Measurements from ENCODE around the gene MUC5AC. TPM values are rescaled to one million over a fixed set of nuclear protein-coding genes. Genes with fewer than 3 reads are reported as not detected.

Gene MUC5AC
- total RNA-seq, 5 donors from 2014 or later (not counting 1 experiment from before 2014, with no cell fraction given), result 0.03 TPM; not detected in 2

- Histone ChIP-seq H3K27ac (ENCODE audit: low read length) (no peak overlapping the region), H3K27me3 (replicated peaks in 1 of 2; ENCODE audit: control insufficient read depth in 2 of 2, extremely low read depth in 1 of 2, insufficient read depth in 2 of 2, low read length in 1 of 2) (peaks cover 0 to 39% of the 10 kb centered on the region in 2 experiments), H3K36me3 (ENCODE audit: control insufficient read depth in 2 of 2, extremely low read depth in 1 of 2, insufficient read depth in 1 of 2, low read length in 1 of 2) (no peaks in the 10 kb centered on the region), H3K9me3 (no peaks in the 10 kb centered on the region), H3K4me1 (ENCODE audit: control insufficient read depth in 1 of 2, extremely low read depth in 1 of 2, insufficient read depth in 2 of 2, low read length in 2 of 2) (peaks cover 0 to 8% of the 10 kb centered on the region in 2 experiments), H3K4me3 (ENCODE audit: control insufficient read depth in 1 of 2, extremely low read depth in 1 of 2, low read length in 1 of 2) (no peak overlapping the region)
- peaks cover 0 to 13% of the 10 kb centered on the region in 2 donors for H3K27me3 Mint-ChIP-seq
- no peak overlapping the region for H3K27ac Mint-ChIP-seq
- peaks cover 2 to 9% (median 5%) of the 10 kb centered on the region in 3 donors for H3K9me3 Mint-ChIP-seq
- no peak overlapping the region for H3K4me3 Mint-ChIP-seq
- 87% methylated on average over 6 of the region's 8 CpGs for WGBS (ENCODE audit: insufficient coverage)
- ChIA-PET POLR2A (no interaction called here), CTCF (no interaction called here)
- ATAC-seq (replicated peaks in 1 of 4) (no peak), DNase-seq (no peak)
- H3K4me1 Mint-ChIP-seq, result peaks cover 0 to 3% (median 2%) of the 10 kb centered on the region in 3 donors
- no peaks in the 10 kb centered on the region for H3K36me3 Mint-ChIP-seq
Measured at GRCh38 chr11:1148752-1149180, 9.0 kb upstream of the MUC5AC start.

GRCh38 chr11:1149545-1149944, 8.2 kb upstream of the MUC5AC start:
- peaks cover 0 to 44% of the 10 kb centered on the region in 2 experiments for H3K27me3 ChIP-seq (replicated peaks in 1 of 2; ENCODE audit: control insufficient read depth in 2 of 2, extremely low read depth in 1 of 2, insufficient read depth in 2 of 2, low read length in 1 of 2)
- Mint-ChIP-seq H3K4me3 (no peak overlapping the region), H3K27me3 (peaks cover 0 to 13% of the 10 kb centered on the region in 2 donors), H3K27ac (no peak overlapping the region), H3K4me1 (peaks cover 0 to 3% (median 2%) of the 10 kb centered on the region in 3 donors), H3K36me3 (no peaks in the 10 kb centered on the region), H3K9me3 (peaks cover 0 to 5% (median 0%) of the 10 kb centered on the region in 3 donors)
- CTCF ChIA-PET, result no interaction called here
- H3K36me3 ChIP-seq (ENCODE audit: control insufficient read depth in 2 of 2, extremely low read depth in 1 of 2, insufficient read depth in 1 of 2, low read length in 1 of 2), result no peaks in the 10 kb centered on the region
- 84% methylated on average over 16 of the region's 16 CpGs for WGBS (ENCODE audit: insufficient coverage)
- DNase-seq (no peak), ATAC-seq (replicated peaks in 1 of 4) (no peak)
- no peak overlapping the region for H3K27ac ChIP-seq (ENCODE audit: low read length)
- POLR2A ChIA-PET, result no interaction called here
- peaks cover 0 to 8% of the 10 kb centered on the region in 2 experiments for H3K4me1 ChIP-seq (ENCODE audit: control insufficient read depth in 1 of 2, extremely low read depth in 1 of 2, insufficient read depth in 2 of 2, low read length in 2 of 2)
- no peak overlapping the region for H3K4me3 ChIP-seq (ENCODE audit: control insufficient read depth in 1 of 2, extremely low read depth in 1 of 2, low read length in 1 of 2)
- no peaks in the 10 kb centered on the region for H3K9me3 ChIP-seq

- WGBS (ENCODE audit: insufficient coverage), result 92% methylated on average over 8 of the region's 10 CpGs
- Histone ChIP-seq H3K27ac (ENCODE audit: low read length) (no peak overlapping the region), H3K36me3 (ENCODE audit: control insufficient read depth in 2 of 2, extremely low read depth in 1 of 2, insufficient read depth in 1 of 2, low read length in 1 of 2) (no peaks in the 10 kb centered on the region), H3K4me3 (ENCODE audit: control insufficient read depth in 1 of 2, extremely low read depth in 1 of 2, low read length in 1 of 2) (no peak overlapping the region), H3K27me3 (replicated peaks in 1 of 2; ENCODE audit: control insufficient read depth in 2 of 2, extremely low read depth in 1 of 2, insufficient read depth in 2 of 2, low read length in 1 of 2) (peaks cover 0 to 44% of the 10 kb centered on the region in 2 experiments), H3K9me3 (no peaks in the 10 kb centered on the region), H3K4me1 (ENCODE audit: control insufficient read depth in 1 of 2, extremely low read depth in 1 of 2, insufficient read depth in 2 of 2, low read length in 2 of 2) (peaks cover 0 to 8% of the 10 kb centered on the region in 2 experiments)
- Mint-ChIP-seq H3K9me3 (no peaks in the 10 kb centered on the region), H3K27ac (no peak overlapping the region), H3K4me3 (no peak overlapping the region), H3K36me3 (no peaks in the 10 kb centered on the region), H3K27me3 (peaks cover 0 to 13% of the 10 kb centered on the region in 2 donors), H3K4me1 (peaks cover 0 to 3% (median 2%) of the 10 kb centered on the region in 3 donors)
- DNase-seq (peak in 1 of 35 experiments; percentile 1), ATAC-seq (replicated peaks in 1 of 4) (no peak)
- ChIA-PET POLR2A (no interaction called here), CTCF (no interaction called here)
Measured at GRCh38 chr11:1150116-1150515, 7.6 kb upstream of the MUC5AC start.

- Mint-ChIP-seq H3K9me3 (no peaks in the 10 kb centered on the region), H3K27me3 (peaks cover 0 to 13% of the 10 kb centered on the region in 2 donors), H3K27ac (no peak overlapping the region), H3K4me3 (no peak overlapping the region), H3K4me1 (peaks cover 0 to 3% (median 2%) of the 10 kb centered on the region in 3 donors), H3K36me3 (no peaks in the 10 kb centered on the region)
- ChIA-PET CTCF (no interaction called here), POLR2A (no interaction called here)
- ATAC-seq (replicated peaks in 1 of 4), result no peak
- DNase-seq, result no peak
- Histone ChIP-seq H3K9me3 (peaks cover 3% of the 10 kb centered on the region), H3K27me3 (replicated peaks in 1 of 2; ENCODE audit: control insufficient read depth in 2 of 2, extremely low read depth in 1 of 2, insufficient read depth in 2 of 2, low read length in 1 of 2) (peaks cover 0 to 44% of the 10 kb centered on the region in 2 experiments), H3K27ac (ENCODE audit: low read length) (no peak overlapping the region), H3K4me1 (ENCODE audit: control insufficient read depth in 1 of 2, extremely low read depth in 1 of 2, insufficient read depth in 2 of 2, low read length in 2 of 2) (peaks cover 0 to 8% of the 10 kb centered on the region in 2 experiments), H3K4me3 (ENCODE audit: control insufficient read depth in 1 of 2, extremely low read depth in 1 of 2, low read length in 1 of 2) (no peak overlapping the region), H3K36me3 (ENCODE audit: control insufficient read depth in 2 of 2, extremely low read depth in 1 of 2, insufficient read depth in 1 of 2, low read length in 1 of 2) (no peaks in the 10 kb centered on the region)
- WGBS (ENCODE audit: insufficient coverage), result 40% methylated on average over 12 of the region's 18 CpGs
Measured at GRCh38 chr11:1150769-1151365, 6.9 kb upstream of the MUC5AC start.

- Histone ChIP-seq H3K27ac (ENCODE audit: low read length) (no peak overlapping the region), H3K4me3 (ENCODE audit: control insufficient read depth in 1 of 2, extremely low read depth in 1 of 2, low read length in 1 of 2) (no peak overlapping the region), H3K36me3 (ENCODE audit: control insufficient read depth in 2 of 2, extremely low read depth in 1 of 2, insufficient read depth in 1 of 2, low read length in 1 of 2) (no peaks in the 10 kb centered on the region), H3K9me3 (peaks cover 3% of the 10 kb centered on the region), H3K4me1 (ENCODE audit: control insufficient read depth in 1 of 2, extremely low read depth in 1 of 2, insufficient read depth in 2 of 2, low read length in 2 of 2) (peaks cover 0 to 8% of the 10 kb centered on the region in 2 experiments), H3K27me3 (replicated peaks in 1 of 2; ENCODE audit: control insufficient read depth in 2 of 2, extremely low read depth in 1 of 2, insufficient read depth in 2 of 2, low read length in 1 of 2) (peaks cover 0 to 46% of the 10 kb centered on the region in 2 experiments)
- H3K27me3 Mint-ChIP-seq, result peaks cover 0 to 13% of the 10 kb centered on the region in 2 donors
- H3K36me3 Mint-ChIP-seq, result no peaks in the 10 kb centered on the region
- ChIA-PET POLR2A (no interaction called here), CTCF (no interaction called here)
- H3K9me3 Mint-ChIP-seq, result no peaks in the 10 kb centered on the region
- ATAC-seq (replicated peaks in 1 of 4) (peak in 1 of 4 experiments; percentile 15), DNase-seq (peak in 1 of 35 experiments; percentile 1)
- WGBS (ENCODE audit: insufficient coverage), result 78% methylated on average over 11 of the region's 22 CpGs
- no peak overlapping the region for H3K27ac Mint-ChIP-seq
- peaks cover 0 to 3% (median 2%) of the 10 kb centered on the region in 3 donors for H3K4me1 Mint-ChIP-seq
- no peak overlapping the region for H3K4me3 Mint-ChIP-seq
Measured at GRCh38 chr11:1151366-1152315, 6.1 kb upstream of the MUC5AC start.

GRCh38 chr11:1152316-1153104, 5.2 kb upstream of the MUC5AC start:
- POLR2A ChIA-PET, result no interaction called here
- peak in 3 of 4 experiments; percentile 15 to 19 (median 16) for ATAC-seq (replicated peaks in 1 of 4)

More at GRCh38 chr11:1152316-1153104, 5.2 kb upstream of the MUC5AC start:
- peaks cover 0 to 3% (median 2%) of the 10 kb centered on the region in 3 donors for H3K4me1 Mint-ChIP-seq
- peak in 1 of 35 experiments; percentile 2 for DNase-seq
- no peak overlapping the region for H3K4me3 Mint-ChIP-seq
- WGBS (ENCODE audit: insufficient coverage), result 19% methylated on average over 21 of the region's 22 CpGs
- no peaks in the 10 kb centered on the region for H3K9me3 Mint-ChIP-seq
- Histone ChIP-seq H3K4me1 (ENCODE audit: control insufficient read depth in 1 of 2, extremely low read depth in 1 of 2, insufficient read depth in 2 of 2, low read length in 2 of 2) (peaks cover 0 to 8% of the 10 kb centered on the region in 2 experiments), H3K4me3 (ENCODE audit: control insufficient read depth in 1 of 2, extremely low read depth in 1 of 2, low read length in 1 of 2) (no peak overlapping the region), H3K9me3 (peaks cover 3% of the 10 kb centered on the region), H3K27me3 (replicated peaks in 1 of 2; ENCODE audit: control insufficient read depth in 2 of 2, extremely low read depth in 1 of 2, insufficient read depth in 2 of 2, low read length in 1 of 2) (peaks cover 0 to 49% of the 10 kb centered on the region in 2 experiments), H3K27ac (ENCODE audit: low read length) (no peak overlapping the region), H3K36me3 (ENCODE audit: control insufficient read depth in 2 of 2, extremely low read depth in 1 of 2, insufficient read depth in 1 of 2, low read length in 1 of 2) (no peaks in the 10 kb centered on the region)
- no peak overlapping the region for H3K27ac Mint-ChIP-seq
- CTCF ChIA-PET, result no interaction called here
- H3K36me3 Mint-ChIP-seq, result no peaks in the 10 kb centered on the region
- peaks cover 0 to 11% of the 10 kb centered on the region in 2 donors for H3K27me3 Mint-ChIP-seq
